ENCODE results near the gene PPP4R2. TPM values are rescaled to one million over a fixed set of nuclear protein-coding genes. Genes with fewer than 3 reads are reported as not detected.

PPP4R2 gene
- total and polyA plus RNA-seq, 2 experiments from 2014 or later = 51.0 to 91.4 TPM

DNA sequence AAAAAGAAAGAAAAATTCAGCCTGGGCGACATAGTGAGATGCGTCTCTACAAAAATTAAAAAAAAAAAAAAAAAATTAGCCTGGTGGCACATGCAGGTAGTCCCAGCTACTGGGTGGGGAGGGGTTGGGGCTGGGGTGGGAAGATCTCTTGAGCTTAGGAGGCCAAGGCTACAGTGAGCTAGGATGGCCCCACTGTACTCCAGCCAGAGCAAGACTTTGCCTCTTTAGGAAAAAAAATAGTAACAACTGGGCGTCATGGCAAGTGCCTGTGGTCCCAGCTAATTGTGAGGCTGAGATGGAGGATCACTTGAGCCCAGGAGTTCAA, 23.9 kb upstream of the PPP4R2 start:
- Histone ChIP-seq H3K9me2 (replicated peaks; ENCODE audit: insufficient read depth) (no peaks in the 10 kb centered on the region), H4K20me1 (ENCODE audit: insufficient read depth, poor library complexity, severe bottlenecking) (no peaks in the 10 kb centered on the region), H3K79me2 (no peaks in the 10 kb centered on the region), H3K9me3 (ENCODE audit: low read depth) (no peaks in the 10 kb centered on the region), H3K36me3 (replicated peaks; ENCODE audit: insufficient read depth, low read depth) (no peaks in the 10 kb centered on the region), H3K4me1 (ENCODE audit: insufficient read depth) (peaks cover 7% of the 10 kb centered on the region), H2AFZ (no peak overlapping the region), H3K27ac (peak overlapping the region; percentile 74), H3K4me3 (no peak overlapping the region), H3K27me3 (no peaks in the 10 kb centered on the region), H3K4me2 (peak overlapping the region; percentile 13)
- WGBS (ENCODE audit: low lambda C conversion rate, missing lambda C conversion rate) = 85% methylated on average over 3 of the region's 3 CpGs
- no peak for DNase-seq (ENCODE audit: low spot score)
- TF ChIP-seq EZH2 (IDR thresholded peaks at IDR 0.05; ENCODE audit: borderline replicate concordance) (no peak), EZH2phosphoT487 (IDR thresholded peaks at IDR 0.05; ENCODE audit: low read depth, severe bottlenecking, unreplicated experiment) (no peak)
- TF ChIP-seq, protein P1, sequence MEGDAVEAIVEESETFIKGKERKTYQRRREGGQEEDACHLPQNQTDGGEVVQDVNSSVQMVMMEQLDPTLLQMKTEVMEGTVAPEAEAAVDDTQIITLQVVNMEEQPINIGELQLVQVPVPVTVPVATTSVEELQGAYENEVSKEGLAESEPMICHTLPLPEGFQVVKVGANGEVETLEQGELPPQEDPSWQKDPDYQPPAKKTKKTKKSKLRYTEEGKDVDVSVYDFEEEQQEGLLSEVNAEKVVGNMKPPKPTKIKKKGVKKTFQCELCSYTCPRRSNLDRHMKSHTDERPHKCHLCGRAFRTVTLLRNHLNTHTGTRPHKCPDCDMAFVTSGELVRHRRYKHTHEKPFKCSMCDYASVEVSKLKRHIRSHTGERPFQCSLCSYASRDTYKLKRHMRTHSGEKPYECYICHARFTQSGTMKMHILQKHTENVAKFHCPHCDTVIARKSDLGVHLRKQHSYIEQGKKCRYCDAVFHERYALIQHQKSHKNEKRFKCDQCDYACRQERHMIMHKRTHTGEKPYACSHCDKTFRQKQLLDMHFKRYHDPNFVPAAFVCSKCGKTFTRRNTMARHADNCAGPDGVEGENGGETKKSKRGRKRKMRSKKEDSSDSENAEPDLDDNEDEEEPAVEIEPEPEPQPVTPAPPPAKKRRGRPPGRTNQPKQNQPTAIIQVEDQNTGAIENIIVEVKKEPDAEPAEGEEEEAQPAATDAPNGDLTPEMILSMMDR (IDR thresholded peaks at IDR 0.05; ENCODE audit: poor library complexity) = no peak

DNA sequence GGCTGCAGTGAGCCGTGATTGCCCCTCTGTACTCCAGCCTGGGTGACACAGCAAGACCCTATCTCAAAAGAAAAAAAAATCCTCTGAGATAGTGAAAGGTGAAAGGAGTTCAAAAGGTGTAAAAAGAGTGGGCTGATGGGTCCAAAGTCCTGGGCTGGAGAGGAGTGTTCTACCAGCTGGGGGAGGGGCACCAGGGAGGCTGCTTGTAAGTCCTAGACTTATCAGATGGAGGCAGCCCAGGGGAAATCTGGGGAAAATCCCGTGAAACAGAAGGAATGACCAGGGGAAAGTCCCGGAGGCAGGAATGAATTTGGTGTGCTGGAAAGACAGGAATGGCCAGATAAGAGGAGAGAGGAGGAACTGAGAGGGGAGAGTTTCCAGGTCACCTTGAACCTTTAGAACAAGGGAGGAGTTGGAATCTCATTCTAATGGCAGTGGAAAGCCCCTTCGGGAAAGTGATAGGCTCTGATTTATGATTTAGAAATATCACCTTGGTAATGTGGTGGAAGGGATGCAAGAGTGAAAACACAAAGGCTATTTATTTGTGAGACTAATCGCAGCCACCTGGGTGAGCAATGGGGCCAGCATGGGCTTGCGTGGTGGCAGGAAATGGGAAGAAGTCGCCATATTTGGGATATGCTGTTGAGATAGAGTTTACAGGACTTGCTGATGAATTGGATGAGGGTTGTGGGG, 23.4 kb upstream of the PPP4R2 start:
- Histone ChIP-seq H3K4me1 (ENCODE audit: insufficient read depth) (peaks cover 7% of the 10 kb centered on the region), H3K79me2 (no peaks in the 10 kb centered on the region), H3K9me3 (ENCODE audit: low read depth) (no peaks in the 10 kb centered on the region), H3K9me2 (replicated peaks; ENCODE audit: insufficient read depth) (no peaks in the 10 kb centered on the region), H3K27ac (peak overlapping the region; percentile 82), H3K36me3 (replicated peaks; ENCODE audit: insufficient read depth, low read depth) (no peaks in the 10 kb centered on the region), H2AFZ (no peak overlapping the region), H3K27me3 (no peaks in the 10 kb centered on the region), H4K20me1 (ENCODE audit: insufficient read depth, poor library complexity, severe bottlenecking) (no peaks in the 10 kb centered on the region), H3K4me2 (peak overlapping the region; percentile 29), H3K4me3 (no peak overlapping the region)
- 33% methylated on average over 7 of the region's 7 CpGs for WGBS (ENCODE audit: low lambda C conversion rate, missing lambda C conversion rate)
- TF ChIP-seq EZH2 (IDR thresholded peaks at IDR 0.05; ENCODE audit: borderline replicate concordance) = no peak
- TF ChIP-seq, protein P1 (IDR thresholded peaks at IDR 0.05; ENCODE audit: poor library complexity) = no peak
- DNase-seq (ENCODE audit: low spot score) = peak; percentile 94

DNA sequence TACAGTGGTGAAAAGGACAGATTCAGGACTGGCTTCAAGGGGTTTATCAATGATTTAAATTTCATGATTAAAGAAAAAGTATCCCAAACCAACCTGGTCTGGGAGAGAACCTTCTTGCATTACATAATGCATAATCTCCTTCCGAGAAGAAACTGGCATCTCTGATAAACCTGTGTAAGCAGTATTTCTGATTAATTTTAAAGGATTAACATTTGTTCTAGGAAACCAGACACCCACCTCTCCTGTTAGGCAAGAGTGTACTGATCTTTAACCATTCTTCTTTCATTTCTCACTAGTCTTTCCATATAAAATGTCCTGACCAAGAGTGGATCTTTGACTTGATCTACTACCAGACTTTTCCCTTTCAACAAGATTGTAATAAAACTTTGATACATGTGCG, 22.8 kb upstream of the PPP4R2 start:
- no peak overlapping the region for H2AFZ ChIP-seq
- peaks cover 7% of the 10 kb centered on the region for H3K4me1 ChIP-seq (ENCODE audit: insufficient read depth)
- peak overlapping the region; percentile 82 for H3K27ac ChIP-seq

More for the DNA sequence above, 22.8 kb upstream of the PPP4R2 start:
- H4K20me1 ChIP-seq (ENCODE audit: insufficient read depth, poor library complexity, severe bottlenecking) = no peaks in the 10 kb centered on the region
- H3K36me3 ChIP-seq (replicated peaks; ENCODE audit: insufficient read depth, low read depth) = no peaks in the 10 kb centered on the region
- H3K9me2 ChIP-seq (replicated peaks; ENCODE audit: insufficient read depth) = no peaks in the 10 kb centered on the region
- TF ChIP-seq EZH2phosphoT487 (IDR thresholded peaks at IDR 0.05; ENCODE audit: low read depth, severe bottlenecking, unreplicated experiment) (no peak), EZH2 (IDR thresholded peaks at IDR 0.05; ENCODE audit: borderline replicate concordance) (no peak)
- TF ChIP-seq, protein P1 (IDR thresholded peaks at IDR 0.05; ENCODE audit: poor library complexity) = no peak
- no peaks in the 10 kb centered on the region for H3K9me3 ChIP-seq (ENCODE audit: low read depth)
- no peak for DNase-seq (ENCODE audit: low spot score)
- H3K79me2 ChIP-seq = no peaks in the 10 kb centered on the region
- H3K4me2 ChIP-seq = peak overlapping the region; percentile 29
- H3K27me3 ChIP-seq = no peaks in the 10 kb centered on the region
- WGBS (ENCODE audit: low lambda C conversion rate, missing lambda C conversion rate) = 84% methylated on average over 2 of the region's 2 CpGs
- H3K4me3 ChIP-seq = no peak overlapping the region

All from hepatocyte (in vitro differentiated cells).